ENCODE measurements around the gene ACTRT2. TPM values are rescaled to one million over a fixed set of nuclear protein-coding genes. Genes with fewer than 3 reads are reported as not detected.

The ACTRT2 gene
- total RNA-seq, 1 experiment from 2014 or later: not detected

DNA sequence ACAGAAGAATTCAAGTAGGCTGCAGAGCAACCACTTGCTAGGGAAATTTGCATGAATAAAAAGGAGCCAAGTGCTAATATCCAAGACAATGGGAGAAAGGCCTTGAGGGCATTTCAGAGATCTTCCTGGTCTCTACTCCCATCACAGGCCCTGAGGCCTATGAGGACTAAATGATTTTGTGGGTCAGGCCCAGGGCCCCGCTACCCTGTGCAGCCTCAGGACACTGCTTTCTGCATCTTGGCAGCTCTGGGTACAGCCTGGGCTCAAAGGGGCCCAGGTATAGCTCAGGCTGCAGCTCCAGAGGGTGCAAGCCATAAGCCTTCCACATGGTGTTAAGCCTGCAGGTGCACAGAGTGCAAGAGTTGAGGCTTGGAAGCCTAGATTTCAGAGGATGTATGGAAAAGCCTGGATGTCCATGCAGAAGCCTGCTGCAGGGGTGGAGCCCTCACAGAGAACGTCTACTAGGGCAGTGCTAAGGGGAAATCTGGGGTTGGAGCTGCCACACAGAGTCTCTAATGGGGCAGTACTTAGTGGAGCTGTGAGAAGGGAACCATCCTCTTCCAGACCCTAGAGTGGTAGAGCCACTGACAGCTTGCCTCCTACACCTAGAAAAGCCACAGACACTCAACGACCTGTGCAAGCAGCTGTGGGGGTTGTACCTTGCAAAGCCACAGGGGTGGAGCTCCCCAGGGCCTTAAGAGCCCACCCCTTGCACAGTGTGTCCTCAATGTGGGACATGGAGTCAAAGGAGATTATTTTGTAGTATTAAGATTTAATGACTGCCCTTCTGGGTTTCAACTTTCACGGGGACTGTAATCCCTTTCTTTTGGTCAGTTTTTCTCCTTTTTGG is 13.7 kb upstream of the ACTRT2 start:
- no TSS peak for BruUV-seq (replicated peaks)
- Mint-ChIP-seq H3K36me3 (ENCODE audit: insufficient read depth, unreplicated experiment) (no peaks in the 10 kb centered on the region), H3K27me3 (ENCODE audit: unreplicated experiment) (peaks cover 38% of the 10 kb centered on the region), H3K27ac (ENCODE audit: unreplicated experiment) (no peak overlapping the region), H3K4me3 (ENCODE audit: low read depth, unreplicated experiment) (no peak overlapping the region), H3K4me1 (ENCODE audit: low read depth, unreplicated experiment) (no peaks in the 10 kb centered on the region), H3K9me3 (ENCODE audit: low read depth, unreplicated experiment) (peaks cover 4% of the 10 kb centered on the region)
- TF ChIP-seq, protein P1, sequence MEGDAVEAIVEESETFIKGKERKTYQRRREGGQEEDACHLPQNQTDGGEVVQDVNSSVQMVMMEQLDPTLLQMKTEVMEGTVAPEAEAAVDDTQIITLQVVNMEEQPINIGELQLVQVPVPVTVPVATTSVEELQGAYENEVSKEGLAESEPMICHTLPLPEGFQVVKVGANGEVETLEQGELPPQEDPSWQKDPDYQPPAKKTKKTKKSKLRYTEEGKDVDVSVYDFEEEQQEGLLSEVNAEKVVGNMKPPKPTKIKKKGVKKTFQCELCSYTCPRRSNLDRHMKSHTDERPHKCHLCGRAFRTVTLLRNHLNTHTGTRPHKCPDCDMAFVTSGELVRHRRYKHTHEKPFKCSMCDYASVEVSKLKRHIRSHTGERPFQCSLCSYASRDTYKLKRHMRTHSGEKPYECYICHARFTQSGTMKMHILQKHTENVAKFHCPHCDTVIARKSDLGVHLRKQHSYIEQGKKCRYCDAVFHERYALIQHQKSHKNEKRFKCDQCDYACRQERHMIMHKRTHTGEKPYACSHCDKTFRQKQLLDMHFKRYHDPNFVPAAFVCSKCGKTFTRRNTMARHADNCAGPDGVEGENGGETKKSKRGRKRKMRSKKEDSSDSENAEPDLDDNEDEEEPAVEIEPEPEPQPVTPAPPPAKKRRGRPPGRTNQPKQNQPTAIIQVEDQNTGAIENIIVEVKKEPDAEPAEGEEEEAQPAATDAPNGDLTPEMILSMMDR (IDR thresholded peaks at IDR 0.05; ENCODE audit: unreplicated experiment): no peak
- intact Hi-C loops (cut with micrococcal nuclease; ENCODE audit: unreplicated experiment): no loop called here
- CTCF ChIA-PET: no interaction called here
- DNase-seq: no peak

DNA sequence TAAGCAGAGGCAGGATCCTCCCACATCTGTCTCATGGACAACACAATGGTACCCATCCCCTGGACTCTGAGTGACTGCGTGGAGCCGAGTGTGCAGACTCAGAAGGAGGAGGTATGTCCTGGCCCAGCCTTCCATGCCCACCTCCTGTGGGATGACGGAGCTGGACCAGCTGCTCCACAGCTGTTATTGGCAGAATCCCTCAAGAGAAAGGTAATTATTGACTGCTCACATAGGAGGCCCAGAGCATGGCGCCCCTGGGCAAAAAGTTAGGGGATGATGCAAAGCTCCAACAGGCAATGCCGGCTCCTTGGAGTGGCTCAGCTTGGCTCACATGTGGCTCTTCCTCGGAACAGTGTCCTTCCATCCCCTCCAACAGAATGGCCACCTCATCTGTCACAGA is 12.2 kb upstream of the ACTRT2 start:
- no TSS peak for BruUV-seq (replicated peaks)
- DNase-seq: no peak
- peaks cover 4% of the 10 kb centered on the region for H3K9me3 Mint-ChIP-seq (ENCODE audit: low read depth, unreplicated experiment)
- no peaks in the 10 kb centered on the region for H3K36me3 Mint-ChIP-seq (ENCODE audit: insufficient read depth, unreplicated experiment)
- CTCF ChIA-PET: no interaction called here
- intact Hi-C loops (cut with micrococcal nuclease; ENCODE audit: unreplicated experiment): no loop called here
- H3K27ac Mint-ChIP-seq (ENCODE audit: unreplicated experiment): no peak overlapping the region
- no peak overlapping the region for H3K4me3 Mint-ChIP-seq (ENCODE audit: low read depth, unreplicated experiment)
- no peaks in the 10 kb centered on the region for H3K4me1 Mint-ChIP-seq (ENCODE audit: low read depth, unreplicated experiment)
- TF ChIP-seq, protein P1 (IDR thresholded peaks at IDR 0.05; ENCODE audit: unreplicated experiment): no peak
- peaks cover 53% of the 10 kb centered on the region for H3K27me3 Mint-ChIP-seq (ENCODE audit: unreplicated experiment)

DNA sequence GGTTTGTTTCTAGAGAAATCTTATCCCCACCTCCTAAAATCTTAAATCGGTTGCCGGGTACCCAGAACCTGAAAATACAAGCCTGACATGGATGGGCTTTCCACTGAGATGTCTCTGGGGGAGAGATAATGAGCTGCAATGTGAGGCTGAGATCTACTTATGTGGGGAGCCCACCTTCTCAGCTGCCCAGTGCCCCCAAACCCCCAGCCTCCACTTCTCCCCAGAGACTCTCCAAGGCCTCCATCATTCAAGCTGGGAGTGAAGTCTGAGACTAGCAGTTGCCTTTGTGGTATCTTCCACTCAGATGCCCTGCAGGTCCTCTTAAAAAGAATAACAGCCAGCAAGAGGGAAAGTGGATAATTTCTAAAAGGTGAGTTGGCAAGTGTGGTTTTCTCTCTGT is 11.7 kb upstream of the ACTRT2 start:
- H3K9me3 Mint-ChIP-seq (ENCODE audit: low read depth, unreplicated experiment): peaks cover 4% of the 10 kb centered on the region
- no peaks in the 10 kb centered on the region for H3K4me1 Mint-ChIP-seq (ENCODE audit: low read depth, unreplicated experiment)
- H3K4me3 Mint-ChIP-seq (ENCODE audit: low read depth, unreplicated experiment): no peak overlapping the region
- DNase-seq: no peak
- no peak overlapping the region for H3K27ac Mint-ChIP-seq (ENCODE audit: unreplicated experiment)
- H3K27me3 Mint-ChIP-seq (ENCODE audit: unreplicated experiment): peaks cover 59% of the 10 kb centered on the region
- no TSS peak for BruUV-seq (replicated peaks)
- H3K36me3 Mint-ChIP-seq (ENCODE audit: insufficient read depth, unreplicated experiment): no peaks in the 10 kb centered on the region
- intact Hi-C loops (cut with micrococcal nuclease; ENCODE audit: unreplicated experiment): no loop called here
- CTCF ChIA-PET: no interaction called here
- TF ChIP-seq, protein P1 (IDR thresholded peaks at IDR 0.05; ENCODE audit: unreplicated experiment): no peak

DNA sequence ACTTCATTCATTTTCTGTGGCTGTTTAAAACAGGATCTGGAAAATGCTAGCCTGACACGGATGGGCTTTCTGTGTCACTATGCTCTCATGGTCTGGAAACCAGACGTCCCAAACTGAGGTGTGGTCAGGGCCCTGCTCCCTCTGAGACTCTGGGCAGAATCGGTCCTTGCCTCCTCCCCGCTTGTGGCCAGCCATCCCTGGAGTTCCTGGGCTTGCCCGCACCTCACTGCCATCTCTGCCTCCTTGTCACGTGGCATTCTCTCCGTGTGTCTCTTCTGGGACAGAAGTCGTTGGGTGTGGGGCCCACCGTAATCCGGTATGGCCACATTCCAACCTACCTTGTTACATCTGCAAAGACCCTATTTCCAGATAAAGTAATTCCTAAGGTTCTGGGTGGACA is 10.1 kb upstream of the ACTRT2 start:
- CTCF ChIA-PET: no interaction called here
- BruUV-seq (replicated peaks): no TSS peak
- Mint-ChIP-seq H3K4me1 (ENCODE audit: low read depth, unreplicated experiment) (no peaks in the 10 kb centered on the region), H3K36me3 (ENCODE audit: insufficient read depth, unreplicated experiment) (no peaks in the 10 kb centered on the region), H3K27ac (ENCODE audit: unreplicated experiment) (no peak overlapping the region), H3K4me3 (ENCODE audit: low read depth, unreplicated experiment) (no peak overlapping the region), H3K27me3 (ENCODE audit: unreplicated experiment) (peaks cover 63% of the 10 kb centered on the region), H3K9me3 (ENCODE audit: low read depth, unreplicated experiment) (peaks cover 4% of the 10 kb centered on the region)
- DNase-seq: no peak
- intact Hi-C loops (cut with micrococcal nuclease; ENCODE audit: unreplicated experiment): loop anchor here (5.0 kb wide), 1 partner anchor 411 kb away; no protein-coding TSS in a partner anchor
- TF ChIP-seq, protein P1 (IDR thresholded peaks at IDR 0.05; ENCODE audit: unreplicated experiment): no peak

All from Calu3 (cell line).